HepG2 (cell line): ENCODE results near the gene EPHX1. TPM values are rescaled to one million over a fixed set of nuclear protein-coding genes. Genes with fewer than 3 reads are reported as not detected.

Experiments used
- AHR ChIP-seq: IDR thresholded peaks from 2 replicates; pipeline ENCODE4 v1.6.1; 2018; ENCODE audit warnings: missing genetic modification reagents, missing compliant biosample characterization
- FOXP1 ChIP-seq, 2 experiments: fragments of 450-650 bp in 1 of 2; IDR thresholded peaks; 2 replicates each; pipeline ENCODE4 v1.6.1; 2017 to 2018; ENCODE audit warnings: antibody characterized with exemption in 1 of 2
- HDAC2 ChIP-seq: sonication (generic); formaldehyde crosslinking; IDR thresholded peaks from 2 replicates; pipeline ENCODE4 v1.4.0; 2020; ENCODE audit warnings: missing genetic modification reagents
- KLF16 ChIP-seq, 2 experiments: sonication (generic) in 1 of 2; formaldehyde crosslinking in 1 of 2; IDR thresholded peaks; 2 replicates each; pipeline versions ENCODE4 v1.6.1 to v1.8.0; 2016 to 2023; ENCODE audit warnings: missing genetic modification reagents in 2 of 2, missing compliant biosample characterization in 1 of 2
- MEIS2 ChIP-seq: sonication (generic); formaldehyde crosslinking; IDR thresholded peaks from 2 replicates; pipeline ENCODE4 v1.9.0; 2021; ENCODE audit warnings: mild to moderate bottlenecking, missing genetic modification reagents
- MXD4 ChIP-seq: IDR thresholded peaks from 2 replicates; pipeline ENCODE4 v1.6.1; 2016; ENCODE audit warnings: mild to moderate bottlenecking, missing biosample characterization, missing genetic modification reagents
- PHF20 ChIP-seq: sonication (generic); formaldehyde crosslinking; IDR thresholded peaks from 2 replicates; pipeline ENCODE4 v1.5.0; 2020; ENCODE audit warnings: mild to moderate bottlenecking, missing genetic modification reagents
- RFXANK ChIP-seq: IDR thresholded peaks from 2 replicates; pipeline ENCODE4 v1.6.1; 2016
- SP5 ChIP-seq: IDR thresholded peaks from 2 replicates; pipeline ENCODE4 v1.6.1; 2016; ENCODE audit warnings: low read depth, borderline replicate concordance
- TCF12 ChIP-seq, 2 experiments: fragments of 450-650 bp in 1 of 2; sonication (generic) in 1 of 2; formaldehyde crosslinking in 1 of 2; IDR thresholded peaks; 2 replicates each; pipeline versions ENCODE4 v1.6.1 to v1.8.0; 2017 to 2022; ENCODE audit warnings: antibody characterized with exemption in 1 of 2, mild to moderate bottlenecking in 1 of 2, missing genetic modification reagents in 1 of 2, moderate library complexity in 1 of 2
- YEATS4 ChIP-seq: sonication (generic); formaldehyde crosslinking; IDR thresholded peaks from 2 replicates; pipeline ENCODE4 v1.4.0; 2020; ENCODE audit warnings: missing genetic modification reagents, borderline replicate concordance
- ZFP1 ChIP-seq: IDR thresholded peaks from 2 replicates; pipeline ENCODE4 v1.6.1; 2016
- ZNF282 ChIP-seq: fragments of 450-650 bp; IDR thresholded peaks from 2 replicates; pipeline ENCODE4 v1.6.1; 2018; ENCODE audit not compliant: partially characterized antibody
- ZNF501 ChIP-seq: sonication (generic); formaldehyde crosslinking; IDR thresholded peaks from 2 replicates; pipeline ENCODE4 v1.5.1; 2020; ENCODE audit warnings: mild to moderate bottlenecking, moderate library complexity, missing genetic modification reagents
- ZNF678 ChIP-seq: sonication (generic); formaldehyde crosslinking; IDR thresholded peaks from 2 replicates; pipeline ENCODE4 v1.4.0; 2020; ENCODE audit warnings: mild to moderate bottlenecking, missing genetic modification reagents
- ZNF878 ChIP-seq: sonication (generic); formaldehyde crosslinking; IDR thresholded peaks from 2 replicates; pipeline ENCODE4 v1.8.1; 2023; ENCODE audit warnings: mild to moderate bottlenecking, missing genetic modification reagents, moderate library complexity
- ZSCAN20 ChIP-seq: sonication (generic); formaldehyde crosslinking; IDR thresholded peaks from 2 replicates; pipeline ENCODE4 v1.4.0; 2020; ENCODE audit warnings: missing genetic modification reagents, mild to moderate bottlenecking, borderline replicate concordance
- polyA plus RNA-seq, 8 experiments: library from polyadenylated mRNA; depleted of rRNA in 3 of 8; stranded (reverse) in 7 of 8; unstranded in 1 of 8; fragments of >200 nt; fragmentation: Illumina TruSeq in 4 of 8; extraction: Trizol in 4 of 8; gene quantifications; 2 replicates each; pipeline versions ENCODE4 v1.2.1 to v1.2.3, GENCODE V29; 2011 to 2016; ENCODE audit warnings: low read depth in 4 of 8, missing spikeins in 1 of 8, mixed read lengths in 1 of 8; ENCODE audit not compliant: insufficient read depth in 1 of 8
- total RNA-seq, 5 experiments: library from RNA; depleted of rRNA; stranded (reverse); fragments of >200 nt; fragmentation: Illumina TruSeq; extraction: Trizol; gene quantifications; 2 replicates each; pipeline ENCODE4 v1.2.3, GENCODE V29; 2016; ENCODE audit warnings: low read depth in 1 of 5
- TF ChIP-seq, protein P1 (sequence below): sonication (generic); formaldehyde crosslinking; IDR thresholded peaks from 2 replicates; pipeline ENCODE4 v1.5.0; 2020; ENCODE audit warnings: mild to moderate bottlenecking, missing genetic modification reagents, borderline replicate concordance
- TF ChIP-seq, protein P2 (sequence below): sonication (generic); formaldehyde crosslinking; IDR thresholded peaks from 2 replicates; pipeline ENCODE4 v1.4.0; 2020; ENCODE audit warnings: low read depth, mild to moderate bottlenecking, missing genetic modification reagents
- TF ChIP-seq, protein P3 (sequence below): sonication (generic); formaldehyde crosslinking; IDR thresholded peaks from 2 replicates; pipeline ENCODE4 v1.8.1; 2023; ENCODE audit warnings: mild to moderate bottlenecking, missing genetic modification reagents
- TF ChIP-seq, protein P4 (sequence below): sonication (generic); formaldehyde crosslinking; IDR thresholded peaks from 2 replicates; pipeline ENCODE4 v1.5.0; 2020; ENCODE audit warnings: missing genetic modification reagents
- TF ChIP-seq, protein P5 (sequence below): IDR thresholded peaks from 2 replicates; pipeline ENCODE4 v1.6.1; 2012; ENCODE audit warnings: inconsistent platforms

Gene EPHX1
- total and polyA plus RNA-seq, 2 of the 13 experiments (the other 11 are each of a cell fraction or from before 2014, with no cell fraction given) = 27.7 to 36.5 TPM

DNA sequence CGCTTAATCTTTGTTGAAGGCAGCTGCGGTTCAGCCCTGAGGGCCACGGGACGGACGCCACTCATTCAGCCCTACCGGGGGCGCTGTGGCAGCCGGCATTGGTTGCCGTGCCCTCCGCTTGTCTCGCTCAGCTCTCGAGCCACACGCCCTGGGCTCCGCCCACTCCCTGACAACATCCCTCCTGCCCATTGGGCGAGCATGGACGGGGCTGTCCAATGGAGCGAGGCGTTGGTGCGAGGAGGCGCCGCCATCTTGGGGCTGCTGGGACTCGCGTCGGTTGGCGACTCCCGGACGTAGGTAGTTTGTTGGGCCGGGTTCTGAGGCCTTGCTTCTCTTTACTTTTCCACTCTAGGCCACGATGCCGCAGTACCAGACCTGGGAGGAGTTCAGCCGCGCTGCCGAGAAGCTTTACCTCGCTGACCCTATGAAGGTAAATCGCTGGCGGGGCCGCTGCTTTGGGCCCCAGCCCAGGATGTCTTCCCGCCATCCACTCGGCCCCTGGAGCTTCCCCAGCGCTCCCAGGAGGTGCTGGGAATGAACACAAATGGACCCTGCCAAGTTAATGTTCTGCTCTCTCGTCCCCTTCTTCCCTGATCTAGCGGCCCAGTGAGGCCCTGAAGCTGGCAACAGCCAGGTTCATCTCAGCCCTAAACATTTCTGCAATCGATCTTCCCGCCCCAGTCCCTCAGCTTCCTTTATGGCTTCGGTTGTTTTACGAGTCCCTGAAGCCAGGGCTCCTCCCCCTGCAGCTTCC, 32.2 kb upstream of the EPHX1 start, which contains the start of gene SRP9 (continued):
- TF ChIP-seq, protein P1, sequence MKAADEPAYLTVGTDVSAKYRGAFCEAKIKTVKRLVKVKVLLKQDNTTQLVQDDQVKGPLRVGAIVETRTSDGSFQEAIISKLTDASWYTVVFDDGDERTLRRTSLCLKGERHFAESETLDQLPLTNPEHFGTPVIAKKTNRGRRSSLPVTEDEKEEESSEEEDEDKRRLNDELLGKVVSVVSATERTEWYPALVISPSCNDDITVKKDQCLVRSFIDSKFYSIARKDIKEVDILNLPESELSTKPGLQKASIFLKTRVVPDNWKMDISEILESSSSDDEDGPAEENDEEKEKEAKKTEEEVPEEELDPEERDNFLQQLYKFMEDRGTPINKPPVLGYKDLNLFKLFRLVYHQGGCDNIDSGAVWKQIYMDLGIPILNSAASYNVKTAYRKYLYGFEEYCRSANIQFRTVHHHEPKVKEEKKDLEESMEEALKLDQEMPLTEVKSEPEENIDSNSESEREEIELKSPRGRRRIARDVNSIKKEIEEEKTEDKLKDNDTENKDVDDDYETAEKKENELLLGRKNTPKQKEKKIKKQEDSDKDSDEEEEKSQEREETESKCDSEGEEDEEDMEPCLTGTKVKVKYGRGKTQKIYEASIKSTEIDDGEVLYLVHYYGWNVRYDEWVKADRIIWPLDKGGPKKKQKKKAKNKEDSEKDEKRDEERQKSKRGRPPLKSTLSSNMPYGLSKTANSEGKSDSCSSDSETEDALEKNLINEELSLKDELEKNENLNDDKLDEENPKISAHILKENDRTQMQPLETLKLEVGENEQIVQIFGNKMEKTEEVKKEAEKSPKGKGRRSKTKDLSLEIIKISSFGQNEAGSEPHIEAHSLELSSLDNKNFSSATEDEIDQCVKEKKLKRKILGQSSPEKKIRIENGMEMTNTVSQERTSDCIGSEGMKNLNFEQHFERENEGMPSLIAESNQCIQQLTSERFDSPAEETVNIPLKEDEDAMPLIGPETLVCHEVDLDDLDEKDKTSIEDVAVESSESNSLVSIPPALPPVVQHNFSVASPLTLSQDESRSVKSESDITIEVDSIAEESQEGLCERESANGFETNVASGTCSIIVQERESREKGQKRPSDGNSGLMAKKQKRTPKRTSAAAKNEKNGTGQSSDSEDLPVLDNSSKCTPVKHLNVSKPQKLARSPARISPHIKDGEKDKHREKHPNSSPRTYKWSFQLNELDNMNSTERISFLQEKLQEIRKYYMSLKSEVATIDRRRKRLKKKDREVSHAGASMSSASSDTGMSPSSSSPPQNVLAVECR (CRISPR knock-in tag) = peak; percentile 92
- TF ChIP-seq ZNF878 (CRISPR knock-in tag) (peak; percentile 73), ZNF282 (no peak), TCF12 (IDR thresholded peaks at IDR 0.05) (no peak), TCF12 (CRISPR knock-in tag; IDR thresholded peaks at IDR 0.05) (no peak), MEIS2 (CRISPR knock-in tag) (0 out of 2 replicates have a peak, but pooled peaks have one; percentile 12), ZNF501 (CRISPR knock-in tag) (peak; percentile 87), AHR (no peak), ZNF678 (CRISPR knock-in tag) (0 out of 2 replicates have a peak, but pooled peaks have one; percentile 58), ZFP1 (CRISPR knock-in tag) (0 out of 2 replicates have a peak, but pooled peaks have one; percentile 22), YEATS4 (CRISPR knock-in tag) (peak; percentile 88), PHF20 (CRISPR knock-in tag) (peak; percentile 84), ZSCAN20 (CRISPR knock-in tag) (no peak), RFXANK (CRISPR knock-in tag) (0 out of 2 replicates have a peak, but pooled peaks have one; percentile 42), HDAC2 (CRISPR knock-in tag) (peak; percentile 42; the same call in 1 of the 2 replicates), KLF16 (CRISPR knock-in tag; IDR thresholded peaks at IDR 0.05) (peak in 1 of 2 experiments; percentile 82; a peak in 2 of 4 replicates), SP5 (CRISPR knock-in tag) (peak; percentile 48; the same call in 1 of the 2 replicates), FOXP1 (IDR thresholded peaks at IDR 0.05) (no peak), FOXP1 (CRISPR knock-in tag; IDR thresholded peaks at IDR 0.05) (no peak), MXD4 (CRISPR knock-in tag) (peak; percentile 58; the same call in 1 of the 2 replicates)
- TF ChIP-seq, protein P2, sequence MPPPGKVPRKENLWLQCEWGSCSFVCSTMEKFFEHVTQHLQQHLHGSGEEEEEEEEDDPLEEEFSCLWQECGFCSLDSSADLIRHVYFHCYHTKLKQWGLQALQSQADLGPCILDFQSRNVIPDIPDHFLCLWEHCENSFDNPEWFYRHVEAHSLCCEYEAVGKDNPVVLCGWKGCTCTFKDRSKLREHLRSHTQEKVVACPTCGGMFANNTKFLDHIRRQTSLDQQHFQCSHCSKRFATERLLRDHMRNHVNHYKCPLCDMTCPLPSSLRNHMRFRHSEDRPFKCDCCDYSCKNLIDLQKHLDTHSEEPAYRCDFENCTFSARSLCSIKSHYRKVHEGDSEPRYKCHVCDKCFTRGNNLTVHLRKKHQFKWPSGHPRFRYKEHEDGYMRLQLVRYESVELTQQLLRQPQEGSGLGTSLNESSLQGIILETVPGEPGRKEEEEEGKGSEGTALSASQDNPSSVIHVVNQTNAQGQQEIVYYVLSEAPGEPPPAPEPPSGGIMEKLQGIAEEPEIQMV (CRISPR knock-in tag) = peak; percentile 87
- TF ChIP-seq, protein P3, sequence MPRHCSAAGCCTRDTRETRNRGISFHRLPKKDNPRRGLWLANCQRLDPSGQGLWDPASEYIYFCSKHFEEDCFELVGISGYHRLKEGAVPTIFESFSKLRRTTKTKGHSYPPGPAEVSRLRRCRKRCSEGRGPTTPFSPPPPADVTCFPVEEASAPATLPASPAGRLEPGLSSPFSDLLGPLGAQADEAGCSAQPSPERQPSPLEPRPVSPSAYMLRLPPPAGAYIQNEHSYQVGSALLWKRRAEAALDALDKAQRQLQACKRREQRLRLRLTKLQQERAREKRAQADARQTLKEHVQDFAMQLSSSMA (CRISPR knock-in tag) = 0 out of 2 replicates have a peak, but pooled peaks have one; percentile 20
- TF ChIP-seq, protein P4, sequence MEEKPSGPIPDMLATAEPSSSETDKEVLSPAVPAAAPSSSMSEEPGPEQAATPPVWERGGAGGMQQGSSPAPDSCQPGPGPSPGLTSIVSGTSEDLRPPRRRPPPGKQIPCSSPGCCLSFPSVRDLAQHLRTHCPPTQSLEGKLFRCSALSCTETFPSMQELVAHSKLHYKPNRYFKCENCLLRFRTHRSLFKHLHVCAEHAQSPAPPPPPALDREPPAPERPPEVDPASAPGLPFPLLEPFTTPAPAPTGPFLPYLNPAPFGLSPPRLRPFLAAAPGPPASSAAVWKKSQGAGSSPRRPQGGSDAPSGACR (CRISPR knock-in tag) = peak; percentile 89; the same call in 1 of the 2 replicates
- TF ChIP-seq, protein P5, sequence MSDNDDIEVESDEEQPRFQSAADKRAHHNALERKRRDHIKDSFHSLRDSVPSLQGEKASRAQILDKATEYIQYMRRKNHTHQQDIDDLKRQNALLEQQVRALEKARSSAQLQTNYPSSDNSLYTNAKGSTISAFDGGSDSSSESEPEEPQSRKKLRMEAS = peak; percentile 87
